ENCODE data around the gene BCORL1.

The BCORL1 gene

GRCh38 chrX:130018143-130018542 is 35.7 kb downstream of the BCORL1 start:
- no peak for DNase-seq

GRCh38 chrX:130020661-130021324 is 38.4 kb downstream of the BCORL1 start:
- DNase-seq, result no peak

GRCh38 chrX:130024127-130024526 is 41.7 kb downstream of the BCORL1 start:
- peak; percentile 81 for DNase-seq

GRCh38 chrX:130025256-130025655 is 42.8 kb downstream of the BCORL1 start:
- no peak for DNase-seq

GRCh38 chrX:130027569-130027968 is 45.1 kb downstream of the BCORL1 start:
- no peak for DNase-seq

GRCh38 chrX:130028196-130028595 is 45.8 kb downstream of the BCORL1 start:
- peak; percentile 51 for DNase-seq

- DNase-seq, result no peak
Measured at GRCh38 chrX:130030826-130031225, 48.4 kb downstream of the BCORL1 start.

- no peak for DNase-seq
Measured at GRCh38 chrX:130032552-130032951, 50.1 kb downstream of the BCORL1 start.

- no peak for DNase-seq
Measured at GRCh38 chrX:130034178-130034577, 51.7 kb downstream of the BCORL1 start.

- DNase-seq, result no peak
Measured at GRCh38 chrX:130039847-130040246, 57.4 kb downstream of the BCORL1 start.

GRCh38 chrX:130047416-130047815 is 65.0 kb downstream of the BCORL1 start:
- no peak for DNase-seq

GRCh38 chrX:130048686-130049222 is 66.3 kb downstream of the BCORL1 start:
- no peak for DNase-seq

- DNase-seq, result no peak
Measured at GRCh38 chrX:130049821-130050220, 67.4 kb downstream of the BCORL1 start.

- no peak for DNase-seq
Measured at GRCh38 chrX:130051176-130051845, 68.9 kb downstream of the BCORL1 start.

GRCh38 chrX:130053236-130053635 is 70.8 kb downstream of the BCORL1 start:
- no peak for DNase-seq

GRCh38 chrX:130055103-130055502 is 72.7 kb downstream of the BCORL1 start:
- no peak for DNase-seq

- no peak for DNase-seq
Measured at GRCh38 chrX:130055899-130056298, 73.5 kb downstream of the BCORL1 start.

- no peak for DNase-seq
Measured at GRCh38 chrX:130057209-130057608, 74.8 kb downstream of the BCORL1 start.

- no peak for DNase-seq
Measured at GRCh38 chrX:130058652-130059051, 76.2 kb downstream of the BCORL1 start.

GRCh38 chrX:130060122-130061069 is 78.0 kb downstream of the BCORL1 start:
- peak; percentile 84 for DNase-seq

- no peak for DNase-seq
Measured at GRCh38 chrX:130066975-130067615, 84.7 kb downstream of the BCORL1 start.

- no peak for DNase-seq
Measured at GRCh38 chrX:130071611-130072344, 89.3 kb downstream of the BCORL1 start.

All from activated naive CD4-positive, alpha-beta T cell treated with Interleukin-2 at 50 U/mL for 16 hours (primary cell).